ENCODE data around the gene INTS3.
"Not testable (repeated sequence)": the region's sequence is repeated elsewhere in the genome, so short reads cannot be mapped to it uniquely, and the experiment has no call there.

The INTS3 gene

DNA sequence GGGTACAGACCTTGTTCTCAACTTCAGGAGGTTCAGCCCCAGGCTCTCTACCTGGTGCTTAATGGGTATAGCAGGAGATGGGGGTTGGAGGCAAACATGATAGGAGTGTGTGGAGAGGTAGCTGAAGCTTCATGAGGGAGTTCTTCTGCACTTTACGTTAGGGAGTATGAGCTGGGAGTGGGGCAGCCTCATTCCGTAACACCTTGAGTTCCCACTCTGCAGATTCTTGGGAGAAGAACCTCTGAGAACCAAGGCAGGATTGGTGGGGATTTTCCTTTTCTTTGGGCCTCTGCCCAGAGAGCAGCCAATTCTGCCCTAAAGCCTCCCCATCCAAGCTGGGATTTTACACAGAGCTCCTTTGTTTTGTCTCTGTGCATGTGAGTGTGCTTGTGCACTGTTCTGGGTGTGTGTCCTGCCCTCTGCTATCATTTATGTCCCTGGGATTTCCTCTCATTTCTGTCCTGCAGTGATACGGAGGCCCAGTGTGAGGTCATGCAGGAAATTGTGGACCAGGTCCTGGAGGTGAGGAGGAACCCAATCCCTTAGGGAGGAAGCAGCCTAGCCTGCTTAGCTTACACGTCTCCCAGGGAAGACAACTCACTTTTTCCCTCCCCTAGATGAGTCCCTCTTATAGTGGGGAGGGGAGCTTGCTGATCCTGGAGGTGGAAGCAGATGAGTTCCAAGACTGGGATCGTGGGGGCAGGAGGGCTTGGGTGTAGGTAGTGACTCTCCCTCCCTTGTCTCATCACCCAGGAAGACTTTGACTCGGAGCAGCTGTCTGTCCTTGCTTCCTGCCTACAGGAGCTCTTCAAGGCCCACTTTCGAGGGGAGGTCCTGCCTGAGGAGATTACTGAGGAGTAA is 35.7 kb downstream of the INTS3 start:
- no peak for DNase-seq (ENCODE audit: low read depth)

DNA sequence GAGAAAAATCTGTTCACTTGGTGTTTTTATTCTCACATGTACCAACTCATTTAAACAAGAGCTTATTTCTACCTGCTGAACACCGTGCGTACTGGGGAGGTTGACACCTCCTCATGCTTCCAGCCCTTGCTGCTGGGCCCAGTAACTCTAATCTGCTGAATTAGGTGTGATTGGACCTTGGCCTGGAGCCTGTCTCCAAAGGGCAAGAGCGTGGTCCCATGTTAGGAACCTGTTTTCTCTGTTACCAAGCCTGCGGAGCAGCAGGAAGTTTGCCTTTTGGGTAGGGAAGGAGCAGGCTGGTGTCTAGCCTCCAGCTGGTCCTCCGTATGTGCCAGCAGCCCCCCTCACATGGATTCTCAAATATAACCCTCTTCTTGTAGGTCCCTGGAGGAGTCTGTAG is 36.5 kb downstream of the INTS3 start:
- no peak for DNase-seq (ENCODE audit: low read depth)

DNA sequence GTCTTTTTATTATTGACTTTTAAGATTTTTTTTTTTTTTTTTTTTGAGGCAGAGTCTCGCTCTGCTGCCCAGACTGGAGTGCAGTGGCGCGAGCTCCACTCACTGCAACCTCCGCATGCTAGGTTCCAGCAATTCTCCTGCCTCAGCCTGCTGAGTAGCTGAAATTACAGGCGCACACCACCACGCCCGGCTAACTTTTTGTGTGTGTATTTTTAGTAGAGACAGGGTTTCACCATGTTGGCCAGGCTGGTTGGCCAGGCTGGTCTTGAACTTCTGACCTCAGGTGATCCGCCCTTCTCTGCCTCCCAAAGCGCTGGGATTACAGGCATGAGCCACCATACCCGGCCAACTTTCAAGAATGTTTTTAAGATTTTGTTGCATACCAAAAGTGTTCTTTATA is 38.8 kb downstream of the INTS3 start:
- DNase-seq (ENCODE audit: low read depth): not testable (repeated sequence)

DNA sequence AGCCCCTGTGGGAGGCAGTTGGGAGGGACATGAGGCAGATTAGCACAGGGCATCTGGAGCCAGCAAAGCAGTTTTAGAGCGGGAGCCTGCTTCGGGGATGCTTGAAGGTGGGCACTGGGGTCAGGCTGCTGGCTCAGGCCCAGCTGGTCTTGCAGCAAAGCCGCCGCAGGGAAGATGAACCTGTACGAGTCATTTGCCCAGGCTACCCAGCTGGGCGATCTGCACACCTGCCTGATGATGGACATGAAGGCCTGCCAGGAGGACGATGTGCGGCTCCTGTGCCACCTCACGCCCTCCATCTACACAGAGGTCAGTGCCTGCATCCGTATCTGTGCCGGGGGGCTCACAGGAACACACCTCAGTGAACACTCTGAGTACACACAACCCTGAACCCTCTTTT is 39.7 kb downstream of the INTS3 start:
- DNase-seq (ENCODE audit: low read depth): no peak

DNA sequence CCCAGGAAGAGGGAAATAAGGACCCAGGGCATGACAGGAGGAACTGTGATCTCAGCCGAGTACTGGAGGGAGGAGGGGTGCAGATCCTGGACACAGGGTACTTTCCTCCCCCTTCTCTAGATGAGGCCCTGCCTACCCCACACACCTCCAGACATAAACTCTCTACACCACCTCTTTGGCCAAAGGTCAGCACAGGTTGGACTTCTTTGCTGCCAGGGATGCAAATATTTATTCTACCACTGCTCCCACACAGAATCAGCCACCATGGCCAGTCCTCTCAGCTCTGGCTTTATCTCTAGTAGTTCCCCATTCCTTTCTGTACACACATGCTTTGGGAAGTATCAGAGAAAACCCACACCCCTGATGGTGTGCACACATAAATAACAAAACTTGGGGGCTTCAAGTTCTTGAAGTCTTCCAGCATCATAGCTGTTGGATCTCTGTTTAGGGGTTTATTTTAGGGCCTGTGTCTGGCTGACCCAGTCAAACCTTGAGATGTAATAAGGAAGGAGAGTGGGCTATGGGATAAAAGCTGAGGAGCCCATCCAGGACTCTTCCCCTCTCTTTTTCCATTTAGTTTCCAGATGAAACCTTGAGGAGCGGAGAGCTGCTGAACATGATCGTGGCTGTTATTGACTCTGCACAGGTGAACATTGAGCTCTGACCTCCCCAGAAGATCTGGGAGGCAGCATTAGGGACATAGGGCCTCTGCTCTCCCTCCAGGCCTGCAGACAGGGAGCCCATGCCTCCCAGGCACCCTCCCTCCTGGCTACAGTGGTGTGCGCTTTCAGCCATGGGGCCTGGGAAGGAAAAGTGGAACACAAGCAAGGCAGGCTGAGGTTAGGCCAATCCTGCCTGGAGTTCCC is 40.7 kb downstream of the INTS3 start:
- no peak for DNase-seq (ENCODE audit: low read depth)

DNA sequence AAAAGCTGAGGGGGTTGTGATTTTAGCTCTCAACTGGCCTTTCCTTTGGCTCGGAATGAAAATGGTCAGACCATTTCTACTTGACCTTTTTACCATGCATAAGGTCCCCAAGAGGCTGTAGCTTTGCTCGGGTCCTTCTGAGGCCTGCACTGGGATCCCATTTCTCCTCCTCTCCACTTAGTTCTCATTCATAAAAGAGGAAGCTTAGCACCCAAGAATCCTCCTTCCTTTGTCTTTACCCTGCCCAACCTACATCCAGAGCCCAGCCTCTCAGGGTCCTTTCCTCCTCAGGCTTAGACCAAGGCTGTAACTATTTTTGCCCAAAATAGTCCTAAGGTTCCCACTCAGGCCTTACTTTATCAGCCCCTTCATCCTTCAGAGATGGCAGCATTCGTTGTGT is 41.4 kb downstream of the INTS3 start:
- DNase-seq (ENCODE audit: low read depth): no peak

DNA sequence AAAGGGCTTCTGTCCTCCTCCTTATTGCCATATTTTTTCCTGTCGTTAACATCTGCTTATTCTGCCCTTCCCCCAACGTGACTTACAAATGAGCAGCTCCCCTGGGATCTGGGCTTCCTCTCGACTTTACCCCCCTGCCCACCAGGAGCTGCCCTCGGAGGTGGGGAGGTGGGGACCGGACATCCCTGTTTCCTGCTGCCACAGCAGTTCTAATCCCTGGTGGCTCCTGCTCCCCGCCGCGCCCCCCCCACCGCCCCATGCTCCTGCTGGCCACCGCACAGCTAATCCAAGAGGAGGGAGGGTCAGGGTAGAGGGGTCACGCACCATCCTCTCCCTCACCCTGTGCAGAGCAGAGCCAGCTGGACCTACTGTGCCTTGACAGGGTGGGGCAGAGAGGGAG is 42.9 kb downstream of the INTS3 start:
- DNase-seq (ENCODE audit: low read depth): no peak

DNA sequence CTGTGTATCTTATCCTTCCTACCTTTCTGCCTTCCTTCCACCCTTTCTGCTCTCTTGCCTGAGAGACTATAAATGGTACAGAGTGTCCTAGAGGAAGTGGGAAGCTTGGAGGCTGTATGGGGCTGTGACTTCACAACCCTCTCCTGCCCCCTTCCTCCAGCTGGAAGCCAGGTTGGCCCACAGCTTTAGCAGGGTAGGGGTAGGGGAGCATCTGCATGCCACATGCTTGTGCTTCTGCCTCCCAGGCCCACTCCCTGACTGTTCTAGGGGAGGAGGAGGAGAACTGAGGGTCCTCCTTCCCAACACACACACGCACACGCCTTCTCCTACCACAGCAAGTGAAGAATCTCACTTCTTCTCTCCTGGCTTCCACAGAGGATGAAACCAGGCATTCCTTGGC is 43.4 kb downstream of the INTS3 start:
- DNase-seq (ENCODE audit: low read depth): no peak

DNA sequence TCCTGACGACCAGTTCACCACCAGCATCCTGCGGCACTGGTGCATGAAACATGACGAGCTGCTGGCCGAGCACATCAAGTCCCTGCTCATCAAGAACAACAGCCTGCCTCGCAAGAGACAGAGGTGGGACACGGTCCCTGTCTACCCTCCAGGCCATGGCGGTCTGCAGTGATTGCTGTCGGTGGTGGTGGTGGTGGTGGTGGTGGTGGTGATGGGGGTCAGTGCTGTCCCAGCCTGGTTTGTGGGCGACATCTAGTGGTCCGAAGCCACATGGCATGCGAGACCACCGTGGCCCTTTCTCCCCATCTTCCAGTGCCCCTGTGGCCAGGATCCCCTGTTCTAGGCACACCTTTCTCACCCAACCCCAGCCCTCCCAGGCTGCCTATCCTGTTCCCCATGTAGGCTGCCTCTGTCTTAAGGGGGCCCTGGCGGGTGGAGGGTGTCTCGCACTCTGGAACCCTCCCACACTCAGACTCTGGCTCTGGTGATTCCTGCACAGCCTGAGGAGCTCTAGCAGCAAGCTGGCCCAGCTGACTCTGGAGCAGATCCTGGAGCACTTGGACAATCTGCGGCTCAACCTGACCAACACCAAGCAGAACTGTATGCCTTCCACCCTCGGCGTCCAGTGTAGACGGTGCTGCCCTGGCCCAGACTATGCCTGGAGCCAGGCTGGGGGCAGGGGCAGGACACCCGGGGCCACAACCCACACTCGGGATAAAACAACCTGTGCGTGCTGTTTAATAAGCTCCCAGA is 44.2 kb downstream of the INTS3 start:
- no peak for DNase-seq (ENCODE audit: low read depth)

DNA sequence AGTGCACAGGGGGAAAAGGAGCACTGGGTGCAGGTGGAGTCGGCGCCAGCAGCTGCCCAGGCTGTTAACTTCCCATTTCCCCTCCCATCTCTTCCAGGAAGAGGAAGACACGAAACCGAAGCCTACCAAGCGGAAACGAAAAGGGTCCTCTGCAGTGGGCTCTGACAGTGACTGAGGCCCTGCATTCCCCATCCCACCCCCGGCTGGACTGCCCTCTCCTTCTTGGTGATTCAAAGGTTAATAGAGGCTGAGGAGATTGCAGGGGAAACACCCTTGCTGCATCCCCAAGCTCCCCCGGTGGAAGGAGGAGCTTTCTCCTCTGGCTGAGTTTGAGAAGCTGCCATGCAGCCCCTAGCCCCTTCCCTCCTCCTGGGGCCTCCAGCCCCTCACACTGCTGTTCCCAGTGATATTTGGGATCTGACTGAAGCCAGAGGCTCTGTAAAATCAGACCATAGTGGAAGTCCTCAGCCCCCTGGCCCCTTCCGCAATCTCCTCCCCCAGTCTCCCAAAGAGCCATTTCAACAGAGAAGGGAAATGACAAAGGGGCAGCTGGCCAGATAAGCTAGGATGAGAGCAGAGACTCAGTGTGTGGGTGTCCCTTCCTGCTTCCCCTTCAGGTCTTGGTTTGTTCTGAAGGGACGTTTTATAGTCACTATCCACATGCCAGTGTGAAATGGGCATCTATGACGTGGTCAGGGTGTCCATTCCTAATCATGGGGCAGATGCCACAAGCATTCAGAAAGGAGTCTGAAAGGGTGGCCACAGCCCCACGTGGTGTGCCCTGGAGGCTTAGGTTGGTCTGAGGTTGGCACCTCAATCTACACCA is 45.5 kb downstream of the INTS3 start:
- no peak for DNase-seq (ENCODE audit: low read depth)

DNA sequence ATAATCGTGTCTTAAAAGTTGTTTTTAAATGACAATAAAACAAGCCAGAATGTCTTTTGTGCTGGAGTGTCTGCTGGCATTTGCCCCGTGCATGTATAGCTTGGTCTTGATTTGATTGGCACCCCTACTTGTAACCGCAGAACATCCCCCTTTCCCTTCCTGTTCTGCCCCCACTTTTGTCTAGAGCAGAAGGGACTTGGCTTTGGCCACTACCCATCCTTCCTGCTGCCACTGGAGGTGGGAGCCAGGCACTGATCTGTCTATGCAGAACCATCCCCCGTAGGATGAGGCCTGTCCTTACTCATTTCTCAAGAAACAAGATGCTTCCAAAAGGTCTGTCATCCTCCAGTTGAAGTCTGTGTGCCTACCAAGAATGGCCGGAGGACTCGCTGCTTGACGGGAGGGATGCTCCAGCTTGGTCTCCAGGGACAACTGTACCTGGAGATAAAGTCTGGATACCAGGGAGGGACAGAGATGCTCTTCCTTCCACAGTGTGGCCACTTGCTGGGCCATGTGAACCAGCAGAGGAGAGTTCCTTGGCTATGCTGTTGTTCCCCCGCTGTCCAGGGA is 46.3 kb downstream of the INTS3 start:
- DNase-seq (ENCODE audit: low read depth): no peak

DNA sequence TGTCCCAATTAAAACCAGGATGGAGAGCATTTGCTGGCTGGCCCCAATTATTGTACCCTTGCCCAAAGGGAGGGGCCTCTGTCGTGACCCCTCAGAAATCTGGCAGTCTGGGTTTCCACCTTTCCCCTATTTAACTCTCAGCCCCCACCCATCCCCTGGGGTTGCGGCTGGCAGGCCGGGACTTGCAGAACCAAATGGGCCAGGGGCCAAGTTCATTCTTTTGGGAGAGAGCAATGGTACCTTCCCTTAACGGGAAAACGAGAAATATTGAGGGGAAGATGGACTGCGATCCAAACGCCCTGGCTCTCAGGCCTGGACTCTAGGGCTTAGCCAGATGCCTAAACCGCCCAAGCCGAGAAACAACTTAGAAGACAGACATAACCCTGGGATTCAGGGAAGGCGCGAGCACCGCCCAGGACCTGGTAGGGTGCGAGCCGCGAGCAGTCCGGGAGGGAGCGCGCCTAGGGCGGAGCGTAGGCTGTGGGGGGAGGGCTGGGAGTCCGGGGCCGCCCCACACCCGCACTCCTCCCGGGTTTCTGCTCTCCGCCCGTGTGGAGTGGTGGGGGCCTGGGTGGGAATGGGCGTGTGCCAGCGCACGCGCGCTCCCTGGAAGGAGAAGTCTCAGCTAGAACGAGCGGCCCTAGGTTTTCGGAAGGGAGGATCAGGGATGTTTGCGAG is 47.1 kb downstream of the INTS3 start, which contains the start of gene SLC27A3:
SLC27A3 (plus strand) TSS at position 628 of the 678 bp plus-strand sequence. CDS start 91 bp downstream, outside the sequence.
- DNase-seq (ENCODE audit: low read depth): no peak

DNA sequence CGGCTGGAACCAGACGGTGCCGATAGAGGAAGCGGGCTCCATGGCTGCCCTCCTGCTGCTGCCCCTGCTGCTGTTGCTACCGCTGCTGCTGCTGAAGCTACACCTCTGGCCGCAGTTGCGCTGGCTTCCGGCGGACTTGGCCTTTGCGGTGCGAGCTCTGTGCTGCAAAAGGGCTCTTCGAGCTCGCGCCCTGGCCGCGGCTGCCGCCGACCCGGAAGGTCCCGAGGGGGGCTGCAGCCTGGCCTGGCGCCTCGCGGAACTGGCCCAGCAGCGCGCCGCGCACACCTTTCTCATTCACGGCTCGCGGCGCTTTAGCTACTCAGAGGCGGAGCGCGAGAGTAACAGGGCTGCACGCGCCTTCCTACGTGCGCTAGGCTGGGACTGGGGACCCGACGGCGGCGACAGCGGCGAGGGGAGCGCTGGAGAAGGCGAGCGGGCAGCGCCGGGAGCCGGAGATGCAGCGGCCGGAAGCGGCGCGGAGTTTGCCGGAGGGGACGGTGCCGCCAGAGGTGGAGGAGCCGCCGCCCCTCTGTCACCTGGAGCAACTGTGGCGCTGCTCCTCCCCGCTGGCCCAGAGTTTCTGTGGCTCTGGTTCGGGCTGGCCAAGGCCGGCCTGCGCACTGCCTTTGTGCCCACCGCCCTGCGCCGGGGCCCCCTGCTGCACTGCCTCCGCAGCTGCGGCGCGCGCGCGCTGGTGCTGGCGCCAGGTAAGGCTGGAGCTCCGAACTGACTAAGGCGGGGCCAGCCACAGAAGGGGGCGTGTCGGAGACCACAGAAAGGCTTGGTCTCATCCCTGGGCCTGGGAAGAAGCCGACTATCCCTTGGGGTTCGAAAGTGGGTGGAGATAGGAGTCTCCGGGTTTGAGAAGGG is 47.8 kb downstream of the INTS3 start:
- no peak for DNase-seq (ENCODE audit: low read depth)

DNA sequence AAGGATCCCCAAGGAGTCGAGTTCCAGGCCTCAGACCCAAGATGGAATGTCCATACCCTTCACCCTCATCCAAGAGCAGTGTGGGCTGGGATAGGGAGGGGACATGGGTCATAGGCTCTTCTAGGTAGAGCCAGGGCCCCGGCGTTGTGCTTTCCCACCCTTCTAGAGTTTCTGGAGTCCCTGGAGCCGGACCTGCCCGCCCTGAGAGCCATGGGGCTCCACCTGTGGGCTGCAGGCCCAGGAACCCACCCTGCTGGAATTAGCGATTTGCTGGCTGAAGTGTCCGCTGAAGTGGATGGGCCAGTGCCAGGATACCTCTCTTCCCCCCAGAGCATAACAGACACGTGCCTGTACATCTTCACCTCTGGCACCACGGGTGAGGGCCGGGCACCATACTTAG is 48.5 kb downstream of the INTS3 start:
- DNase-seq (ENCODE audit: low read depth): no peak

DNA sequence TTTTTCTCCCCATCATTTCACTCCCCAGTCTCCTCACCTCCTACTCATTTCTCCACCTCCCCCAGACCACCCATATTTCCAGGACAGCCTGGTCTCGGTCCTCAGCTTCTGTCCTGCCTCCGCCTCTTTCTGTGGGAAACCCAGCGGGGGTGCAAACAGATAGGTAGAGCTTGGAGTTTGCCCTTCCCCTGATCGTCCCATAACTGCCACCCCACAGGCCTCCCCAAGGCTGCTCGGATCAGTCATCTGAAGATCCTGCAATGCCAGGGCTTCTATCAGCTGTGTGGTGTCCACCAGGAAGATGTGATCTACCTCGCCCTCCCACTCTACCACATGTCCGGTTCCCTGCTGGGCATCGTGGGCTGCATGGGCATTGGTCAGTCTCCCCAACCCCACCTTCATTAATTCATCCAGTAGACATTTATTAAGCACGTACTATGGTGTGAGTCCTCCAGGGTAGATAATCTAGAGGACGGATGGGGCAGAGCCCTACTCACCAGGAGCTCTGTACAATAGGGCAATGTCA is 49.1 kb downstream of the INTS3 start:
- no peak for DNase-seq (ENCODE audit: low read depth)

DNA sequence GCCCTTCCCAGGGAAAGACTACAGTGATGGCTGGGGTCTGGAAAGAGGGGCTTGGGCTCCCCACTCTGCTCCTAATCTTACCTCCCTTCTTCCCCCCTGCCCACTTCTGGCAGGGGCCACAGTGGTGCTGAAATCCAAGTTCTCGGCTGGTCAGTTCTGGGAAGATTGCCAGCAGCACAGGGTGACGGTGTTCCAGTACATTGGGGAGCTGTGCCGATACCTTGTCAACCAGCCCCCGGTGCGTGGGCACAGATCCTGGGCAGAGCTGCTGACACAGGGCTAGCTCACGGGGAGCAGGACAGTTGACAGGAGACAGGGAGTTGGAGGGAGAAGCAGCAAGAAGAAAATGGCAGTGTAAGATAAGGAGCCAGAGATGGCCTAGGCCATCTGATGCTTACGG is 49.8 kb downstream of the INTS3 start:
- no peak for DNase-seq (ENCODE audit: low read depth)

DNA sequence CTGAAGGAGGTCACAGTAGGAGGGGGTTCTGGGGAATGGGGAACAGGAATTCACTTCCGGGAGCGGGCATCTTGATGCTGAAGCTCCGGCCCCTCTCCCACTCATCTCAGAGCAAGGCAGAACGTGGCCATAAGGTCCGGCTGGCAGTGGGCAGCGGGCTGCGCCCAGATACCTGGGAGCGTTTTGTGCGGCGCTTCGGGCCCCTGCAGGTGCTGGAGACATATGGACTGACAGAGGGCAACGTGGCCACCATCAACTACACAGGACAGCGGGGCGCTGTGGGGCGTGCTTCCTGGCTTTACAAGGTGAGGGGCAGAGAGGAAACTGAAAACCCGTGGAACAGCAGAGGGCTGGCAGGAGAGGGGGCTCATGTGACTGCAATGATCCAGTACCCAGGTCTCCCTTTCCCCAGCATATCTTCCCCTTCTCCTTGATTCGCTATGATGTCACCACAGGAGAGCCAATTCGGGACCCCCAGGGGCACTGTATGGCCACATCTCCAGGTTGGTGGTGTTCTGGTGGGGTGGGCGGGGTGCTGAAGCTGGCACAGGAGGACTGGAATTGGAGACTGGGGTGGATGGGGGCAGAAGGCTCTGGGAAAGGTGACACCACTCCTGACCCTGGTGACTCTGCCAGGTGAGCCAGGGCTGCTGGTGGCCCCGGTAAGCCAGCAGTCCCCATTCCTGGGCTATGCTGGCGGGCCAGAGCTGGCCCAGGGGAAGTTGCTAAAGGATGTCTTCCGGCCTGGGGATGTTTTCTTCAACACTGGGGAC is 50.4 kb downstream of the INTS3 start:
- DNase-seq (ENCODE audit: low read depth): no peak

DNA sequence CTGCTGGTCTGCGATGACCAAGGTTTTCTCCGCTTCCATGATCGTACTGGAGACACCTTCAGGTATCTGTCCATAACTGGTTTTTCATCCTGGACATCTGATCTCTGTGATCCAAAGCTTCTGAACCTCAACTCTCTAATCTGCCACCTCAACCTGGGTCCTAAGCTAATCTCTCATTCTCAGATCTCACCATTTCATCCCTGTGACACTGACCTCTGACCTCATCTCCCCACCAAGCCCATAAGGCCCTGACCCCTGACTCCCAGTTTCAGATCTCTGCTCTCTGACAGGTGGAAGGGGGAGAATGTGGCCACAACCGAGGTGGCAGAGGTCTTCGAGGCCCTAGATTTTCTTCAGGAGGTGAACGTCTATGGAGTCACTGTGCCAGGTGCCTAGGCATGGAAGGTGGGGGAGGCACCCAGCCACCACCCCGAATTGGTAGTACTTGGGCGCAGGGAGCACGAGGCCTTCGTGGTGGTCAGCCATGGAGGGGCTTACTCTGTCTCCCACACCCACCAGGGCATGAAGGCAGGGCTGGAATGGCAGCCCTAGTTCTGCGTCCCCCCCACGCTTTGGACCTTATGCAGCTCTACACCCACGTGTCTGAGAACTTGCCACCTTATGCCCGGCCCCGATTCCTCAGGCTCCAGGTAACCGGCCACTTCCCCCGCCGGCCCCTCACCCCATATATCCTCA is 51.1 kb downstream of the INTS3 start:
- DNase-seq (ENCODE audit: low read depth): no peak
